AG04450 (cell line): ENCODE measurements around the gene PTPRD. TPM values are rescaled to one million over a fixed set of nuclear protein-coding genes. Genes with fewer than 3 reads are reported as not detected.
"Not testable (repeated sequence)": the region's sequence is repeated elsewhere in the genome, so short reads cannot be mapped to it uniquely, and the experiment has no call there.

Source experiments
- CTCF ChIA-PET: fragments of 300-600, 350-600 bp; formaldehyde crosslinking; extraction: SDS; loops from one replicate; lab custom pipeline; 2022; ENCODE audit warnings: antibody characterized with exemption, inconsistent platforms; lab: Charles Lee
- POLR2A ChIA-PET: fragments of 350-600 bp; formaldehyde crosslinking; extraction: SDS; loops from one replicate; lab custom pipeline; 2021; ENCODE audit warnings: antibody characterized with exemption, inconsistent platforms; lab: Yijun Ruan, JAX
- DNase-seq: peaks from one replicate; pipeline ENCODE4 v3.0.0-alpha.2; 2011; ENCODE audit warnings: low read depth, low spot score
- H3K27ac ChIP-seq: one replicate; pipeline ENCODE4 v1.5.1; 2012; ENCODE audit warnings: low read depth, low read length, control low read depth
- H3K27me3 ChIP-seq: one replicate; pipeline ENCODE4 v1.6.0; 2012; ENCODE audit warnings: low read length; ENCODE audit not compliant: control insufficient read depth, insufficient read depth
- H3K4me3 ChIP-seq: 2 replicates; pipeline ENCODE4 v1.5.1; 2011; ENCODE audit warnings: mild to moderate bottlenecking, low read depth, low read length, control low read depth
- H3K9me3 ChIP-seq: 2 replicates; pipeline ENCODE4 v1.5.1; 2012; ENCODE audit warnings: low read length; ENCODE audit not compliant: control insufficient read depth, insufficient read depth
- CTCF ChIP-seq: IDR thresholded peaks from 2 replicates; pipeline ENCODE4 v1.5.1; 2011; ENCODE audit warnings: low read depth, low read length, control low read depth, inconsistent platforms
- polyA plus RNA-seq: library from polyadenylated mRNA; depleted of rRNA; stranded (reverse); fragments of >200 nt; gene quantifications from 2 replicates; pipeline ENCODE4 v1.2.3, GENCODE V29; 2011

PTPRD gene
- polyA plus RNA-seq, 1 experiment, result 0.19 TPM

- Histone ChIP-seq H3K9me3 (no peaks in the 10 kb centered on the region; the same call in none of the 2 replicates), H3K4me3 (no peak overlapping the region), H3K27ac (no peak overlapping the region), H3K27me3 (no peaks in the 10 kb centered on the region)
- no peak for DNase-seq
- POLR2A ChIA-PET, result no interaction called here
- CTCF ChIA-PET, result no interaction called here
- no peak for TF ChIP-seq CTCF
Observed at GRCh38 chr9:9061627-9062026, 1551.2 kb downstream of the PTPRD start.

- no peak for DNase-seq
- TF ChIP-seq CTCF, result no peak
- Histone ChIP-seq H3K9me3 (no peaks in the 10 kb centered on the region; the same call in none of the 2 replicates), H3K27me3 (no peaks in the 10 kb centered on the region), H3K4me3 (no peak overlapping the region), H3K27ac (no peak overlapping the region)
- CTCF ChIA-PET, result no interaction called here
- POLR2A ChIA-PET, result no interaction called here
Observed at GRCh38 chr9:9054354-9054992, 1558.3 kb downstream of the PTPRD start.

GRCh38 chr9:9045572-9045971 lies 1567.2 kb downstream of the PTPRD start:
- H3K9me3 ChIP-seq, result no peaks in the 10 kb centered on the region
- ChIA-PET POLR2A (no interaction called here), CTCF (no interaction called here)
- no peak overlapping the region for H3K27ac ChIP-seq
- H3K4me3 ChIP-seq, result no peak overlapping the region
- no peak for DNase-seq
- no peak for TF ChIP-seq CTCF
- no peaks in the 10 kb centered on the region for H3K27me3 ChIP-seq

- no peak for DNase-seq
- no peak for TF ChIP-seq CTCF
- H3K27ac ChIP-seq, result no peak overlapping the region
- CTCF ChIA-PET, result no interaction called here
- no peaks in the 10 kb centered on the region for H3K27me3 ChIP-seq
- POLR2A ChIA-PET, result no interaction called here
- no peaks in the 10 kb centered on the region for H3K9me3 ChIP-seq
- H3K4me3 ChIP-seq, result no peak overlapping the region
Observed at GRCh38 chr9:9045072-9045471, 1567.7 kb downstream of the PTPRD start.

- H3K4me3 ChIP-seq, H3K9me3 ChIP-seq, CTCF ChIA-PET, DNase-seq, POLR2A ChIA-PET, H3K27ac ChIP-seq, H3K27me3 ChIP-seq: not testable (repeated sequence)
Observed at GRCh38 chr9:9043788-9044187, 1569.0 kb downstream of the PTPRD start.
